ENCODE data around the gene BDKRB1. TPM values are rescaled to one million over a fixed set of nuclear protein-coding genes. Genes with fewer than 3 reads are reported as not detected.

The BDKRB1 gene
- polyA plus RNA-seq, 3 donors = not detected

DNA sequence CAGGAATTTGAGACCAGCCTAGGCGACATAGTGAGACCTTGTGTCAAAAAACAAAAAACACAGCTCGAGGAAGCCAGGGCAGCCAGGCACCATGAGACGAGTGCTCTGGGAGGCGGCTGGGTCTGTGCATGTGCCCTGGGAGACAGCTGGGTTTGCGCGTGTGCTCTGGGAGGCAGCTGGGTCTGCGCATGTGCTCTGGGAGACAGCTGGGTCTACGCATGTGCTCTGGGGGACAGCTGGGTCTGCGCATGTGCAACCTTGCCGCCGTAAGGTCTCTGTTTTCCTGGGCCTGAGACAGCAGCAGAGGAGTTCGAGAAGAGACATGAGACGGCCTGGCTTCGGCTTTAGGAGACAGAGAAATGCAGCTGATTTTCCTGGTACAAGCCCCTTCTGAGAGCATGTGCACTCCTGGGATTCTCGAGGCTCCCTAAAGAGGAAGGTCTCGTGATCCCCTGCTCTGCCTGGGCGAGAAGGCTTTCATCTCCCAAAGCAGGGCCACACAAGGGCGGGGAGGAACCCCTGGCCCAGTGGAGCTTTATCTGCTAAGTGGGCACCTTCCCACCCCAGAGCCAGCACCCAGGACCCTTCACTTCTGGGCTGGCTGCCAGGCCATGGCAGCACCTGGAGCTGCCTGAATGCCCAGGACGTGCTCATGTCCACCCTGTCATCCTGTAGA, 3.5 kb upstream of the BDKRB1 start:
- Histone ChIP-seq H3K9ac (ENCODE audit: insufficient read depth, low read length, poor library complexity, severe bottlenecking) (no peak overlapping the region), H3K79me2 (ENCODE audit: insufficient read depth, low read length) (no peaks in the 10 kb centered on the region), H3K4me3 (replicated peaks in 1 of 3; ENCODE audit: low read depth in 2 of 3, low read length in 3 of 3) (no peak overlapping the region), H2AFZ (ENCODE audit: insufficient read depth, low read depth, low read length, poor library complexity, severe bottlenecking) (no peak overlapping the region), H4K20me1 (ENCODE audit: insufficient read depth, low read length) (no peaks in the 10 kb centered on the region), H3K27ac (ENCODE audit: low read depth in 1 of 2, low read length in 2 of 2) (no peak overlapping the region), H3K4me2 (replicated peaks; ENCODE audit: extremely low read depth, low read length, poor library complexity, severe bottlenecking) (no peak overlapping the region), H3K4me1 (ENCODE audit: control insufficient read depth in 1 of 2, insufficient read depth in 2 of 2, low read length in 2 of 2) (peaks cover 15 to 19% of the 10 kb centered on the region in 2 donors), H3K27me3 (ENCODE audit: control insufficient read depth in 2 of 2, insufficient read depth in 2 of 2, low read length in 2 of 2) (no peaks in the 10 kb centered on the region), H3K9me3 (replicated peaks in 1 of 2; ENCODE audit: control insufficient read depth in 1 of 2, insufficient read depth in 1 of 2, low read length in 2 of 2) (no peaks in the 10 kb centered on the region), H3K36me3 (replicated peaks in 1 of 2; ENCODE audit: control insufficient read depth in 1 of 2, insufficient read depth in 2 of 2, low read length in 2 of 2) (no peaks in the 10 kb centered on the region)
- intact Hi-C loops (cut with micrococcal nuclease) = no loop called here
- no peak for DNase-seq
- 93% methylated on average over 18 of the region's 19 CpGs for WGBS (ENCODE audit: insufficient coverage)
- Mint-ChIP-seq H3K36me3 (no peaks in the 10 kb centered on the region), H3K27me3 (ENCODE audit: low read depth in 3 of 3) (peaks cover 1 to 15% (median 10%) of the 10 kb centered on the region in 3 donors), H3K27ac (no peak overlapping the region), H3K4me3 (no peak overlapping the region), H3K9me3 (peaks cover 0 to 2% (median 0%) of the 10 kb centered on the region in 7 donors), H3K4me1 (peaks cover 17% of the 10 kb centered on the region)
- TF ChIP-seq, protein P1, sequence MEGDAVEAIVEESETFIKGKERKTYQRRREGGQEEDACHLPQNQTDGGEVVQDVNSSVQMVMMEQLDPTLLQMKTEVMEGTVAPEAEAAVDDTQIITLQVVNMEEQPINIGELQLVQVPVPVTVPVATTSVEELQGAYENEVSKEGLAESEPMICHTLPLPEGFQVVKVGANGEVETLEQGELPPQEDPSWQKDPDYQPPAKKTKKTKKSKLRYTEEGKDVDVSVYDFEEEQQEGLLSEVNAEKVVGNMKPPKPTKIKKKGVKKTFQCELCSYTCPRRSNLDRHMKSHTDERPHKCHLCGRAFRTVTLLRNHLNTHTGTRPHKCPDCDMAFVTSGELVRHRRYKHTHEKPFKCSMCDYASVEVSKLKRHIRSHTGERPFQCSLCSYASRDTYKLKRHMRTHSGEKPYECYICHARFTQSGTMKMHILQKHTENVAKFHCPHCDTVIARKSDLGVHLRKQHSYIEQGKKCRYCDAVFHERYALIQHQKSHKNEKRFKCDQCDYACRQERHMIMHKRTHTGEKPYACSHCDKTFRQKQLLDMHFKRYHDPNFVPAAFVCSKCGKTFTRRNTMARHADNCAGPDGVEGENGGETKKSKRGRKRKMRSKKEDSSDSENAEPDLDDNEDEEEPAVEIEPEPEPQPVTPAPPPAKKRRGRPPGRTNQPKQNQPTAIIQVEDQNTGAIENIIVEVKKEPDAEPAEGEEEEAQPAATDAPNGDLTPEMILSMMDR (IDR thresholded peaks at IDR 0.05) = no peak

DNA sequence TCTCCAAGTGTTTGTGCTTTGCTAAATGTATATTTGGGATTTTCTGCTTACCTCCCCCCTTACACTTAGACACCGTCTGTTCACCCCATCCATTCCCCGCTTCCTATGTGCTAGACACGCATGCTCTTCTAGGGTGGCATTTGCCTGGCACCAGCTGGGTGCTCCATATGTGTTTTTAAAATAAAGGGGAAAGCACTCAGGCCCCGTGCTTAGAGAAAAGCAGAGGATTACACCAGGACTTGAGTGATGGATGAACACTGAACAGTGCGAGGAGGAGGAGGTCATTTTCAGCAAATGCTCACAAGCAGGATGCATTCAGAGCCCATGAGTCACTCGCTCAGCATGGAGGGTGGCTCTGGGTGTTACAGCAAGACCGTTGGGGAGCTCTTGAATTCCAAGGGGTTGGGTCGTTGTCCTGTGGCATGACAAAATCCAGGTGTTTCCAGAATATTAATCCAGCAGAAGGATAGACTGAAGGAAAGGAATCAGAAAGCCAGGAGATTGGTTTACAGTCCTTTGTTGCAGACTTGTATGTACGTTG, 2.9 kb upstream of the BDKRB1 start:
- Histone ChIP-seq H2AFZ (ENCODE audit: insufficient read depth, low read depth, low read length, poor library complexity, severe bottlenecking) (no peak overlapping the region), H4K20me1 (ENCODE audit: insufficient read depth, low read length) (no peaks in the 10 kb centered on the region), H3K4me1 (ENCODE audit: control insufficient read depth in 1 of 2, insufficient read depth in 2 of 2, low read length in 2 of 2) (peaks cover 15 to 19% of the 10 kb centered on the region in 2 donors), H3K27me3 (ENCODE audit: control insufficient read depth in 2 of 2, insufficient read depth in 2 of 2, low read length in 2 of 2) (no peaks in the 10 kb centered on the region), H3K79me2 (ENCODE audit: insufficient read depth, low read length) (no peaks in the 10 kb centered on the region), H3K27ac (ENCODE audit: low read depth in 1 of 2, low read length in 2 of 2) (no peak overlapping the region), H3K4me2 (replicated peaks; ENCODE audit: extremely low read depth, low read length, poor library complexity, severe bottlenecking) (no peak overlapping the region), H3K9ac (ENCODE audit: insufficient read depth, low read length, poor library complexity, severe bottlenecking) (no peak overlapping the region), H3K36me3 (replicated peaks in 1 of 2; ENCODE audit: control insufficient read depth in 1 of 2, insufficient read depth in 2 of 2, low read length in 2 of 2) (no peaks in the 10 kb centered on the region), H3K9me3 (replicated peaks in 1 of 2; ENCODE audit: control insufficient read depth in 1 of 2, insufficient read depth in 1 of 2, low read length in 2 of 2) (no peaks in the 10 kb centered on the region), H3K4me3 (replicated peaks in 1 of 3; ENCODE audit: low read depth in 2 of 3, low read length in 3 of 3) (no peak overlapping the region)
- intact Hi-C loops (cut with micrococcal nuclease) = no loop called here
- TF ChIP-seq, protein P1 (IDR thresholded peaks at IDR 0.05) = no peak
- no peak overlapping the region for H3K4me3 Mint-ChIP-seq
- H3K9me3 Mint-ChIP-seq = peaks cover 0 to 2% (median 0%) of the 10 kb centered on the region in 7 donors
- WGBS (ENCODE audit: insufficient coverage) = 83% methylated on average over 6 of the region's 9 CpGs
- H3K27me3 Mint-ChIP-seq (ENCODE audit: low read depth in 3 of 3) = peaks cover 3 to 18% (median 12%) of the 10 kb centered on the region in 3 donors
- H3K36me3 Mint-ChIP-seq = no peaks in the 10 kb centered on the region
- no peak for DNase-seq
- no peak overlapping the region for H3K27ac Mint-ChIP-seq
- peaks cover 17% of the 10 kb centered on the region for H3K4me1 Mint-ChIP-seq
